ENCODE results near the gene EML6. TPM values are rescaled to one million over a fixed set of nuclear protein-coding genes. Genes with fewer than 3 reads are reported as not detected.

The EML6 gene
- total RNA-seq, 2 donors from 2014 or later: 0.46 to 10.7 TPM

- no peaks in the 10 kb centered on the region for H3K27me3 ChIP-seq (replicated peaks; ENCODE audit: insufficient read depth)
- H3K4me1 ChIP-seq (replicated peaks): no peaks in the 10 kb centered on the region
- no peak for DNase-seq (ENCODE audit: low spot score)
- H3K4me3 ChIP-seq: no peak overlapping the region
- H3K9me3 ChIP-seq: no peaks in the 10 kb centered on the region
- intact Hi-C loops (cut with DNase I): no loop called here
- WGBS: 86% methylated on average over 9 of the region's 9 CpGs
- H3K36me3 ChIP-seq: no peaks in the 10 kb centered on the region
- TF ChIP-seq POLR2A (IDR thresholded peaks at IDR 0.05) (no peak), POLR2AphosphoS5 (IDR thresholded peaks at IDR 0.05) (no peak), CTCF (IDR thresholded peaks at IDR 0.05) (no peak)
- H3K27ac ChIP-seq: no peak overlapping the region
Observed at GRCh38 chr2:54887850-54888545, 164.5 kb downstream of the EML6 start.

DNA sequence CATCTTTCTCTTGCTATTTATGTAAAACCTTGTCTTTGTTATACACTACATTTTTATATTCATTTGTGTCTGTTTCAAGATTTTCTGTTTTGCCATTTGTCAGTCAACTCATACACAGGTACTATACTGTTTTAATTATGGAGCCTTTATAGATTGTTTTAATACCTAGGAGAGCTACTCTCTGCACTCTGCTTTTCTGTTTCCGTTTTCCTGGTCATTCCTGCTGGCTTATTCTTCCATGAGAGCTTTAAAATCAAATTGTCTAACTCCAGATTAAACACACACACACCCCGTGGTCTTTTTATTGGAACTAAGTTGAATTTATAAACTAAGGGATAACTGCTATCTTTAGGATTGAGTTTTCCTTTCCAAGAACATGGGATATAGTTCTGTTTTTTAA, 165.6 kb downstream of the EML6 start:
- H3K4me3 ChIP-seq: no peak overlapping the region
- DNase-seq (ENCODE audit: low spot score): no peak
- no peaks in the 10 kb centered on the region for H3K27me3 ChIP-seq (replicated peaks; ENCODE audit: insufficient read depth)
- no peak overlapping the region for H3K27ac ChIP-seq
- no peaks in the 10 kb centered on the region for H3K4me1 ChIP-seq (replicated peaks)
- no peaks in the 10 kb centered on the region for H3K36me3 ChIP-seq
- intact Hi-C loops (cut with DNase I): no loop called here
- no peaks in the 10 kb centered on the region for H3K9me3 ChIP-seq
- 87% methylated on average over 2 of the region's 2 CpGs for WGBS
- TF ChIP-seq POLR2AphosphoS5 (IDR thresholded peaks at IDR 0.05) (no peak), POLR2A (IDR thresholded peaks at IDR 0.05) (no peak), CTCF (IDR thresholded peaks at IDR 0.05) (no peak)

- no peak for TF ChIP-seq POLR2AphosphoS5 (IDR thresholded peaks at IDR 0.05)
- no peak for TF ChIP-seq POLR2A (IDR thresholded peaks at IDR 0.05)
- TF ChIP-seq CTCF (IDR thresholded peaks at IDR 0.05): no peak
- WGBS: 91% methylated on average over 4 of the region's 4 CpGs
- DNase-seq (ENCODE audit: low spot score): no peak
- Histone ChIP-seq H3K27ac (no peak overlapping the region), H3K36me3 (no peaks in the 10 kb centered on the region), H3K4me1 (replicated peaks) (no peaks in the 10 kb centered on the region), H3K27me3 (replicated peaks; ENCODE audit: insufficient read depth) (no peaks in the 10 kb centered on the region), H3K9me3 (no peaks in the 10 kb centered on the region), H3K4me3 (no peak overlapping the region)
- intact Hi-C loops (cut with DNase I): no loop called here
Observed at GRCh38 chr2:54891909-54892308, 168.4 kb downstream of the EML6 start.

- no peak for DNase-seq (ENCODE audit: low spot score)
- Histone ChIP-seq H3K4me1 (replicated peaks) (no peaks in the 10 kb centered on the region), H3K9me3 (no peaks in the 10 kb centered on the region), H3K36me3 (no peaks in the 10 kb centered on the region), H3K4me3 (no peak overlapping the region), H3K27ac (no peak overlapping the region), H3K27me3 (replicated peaks; ENCODE audit: insufficient read depth) (no peaks in the 10 kb centered on the region)
- WGBS: 78% methylated on average over 3 of the region's 3 CpGs
- TF ChIP-seq POLR2A (IDR thresholded peaks at IDR 0.05): no peak
- TF ChIP-seq CTCF (IDR thresholded peaks at IDR 0.05): no peak
- TF ChIP-seq POLR2AphosphoS5 (IDR thresholded peaks at IDR 0.05): no peak
- intact Hi-C loops (cut with DNase I): no loop called here
Observed at GRCh38 chr2:54894467-54894866, 171.0 kb downstream of the EML6 start.

- no peak for TF ChIP-seq POLR2A (IDR thresholded peaks at IDR 0.05)
- TF ChIP-seq POLR2AphosphoS5 (IDR thresholded peaks at IDR 0.05): no peak
- TF ChIP-seq CTCF (IDR thresholded peaks at IDR 0.05): no peak
- H3K4me3 ChIP-seq: no peak overlapping the region
- no peak overlapping the region for H3K27ac ChIP-seq
- 86% methylated on average over 1 of the region's 1 CpG for WGBS
- no peaks in the 10 kb centered on the region for H3K9me3 ChIP-seq
- H3K36me3 ChIP-seq: no peaks in the 10 kb centered on the region
- DNase-seq (ENCODE audit: low spot score): no peak
- intact Hi-C loops (cut with DNase I): no loop called here
- no peaks in the 10 kb centered on the region for H3K4me1 ChIP-seq (replicated peaks)
- H3K27me3 ChIP-seq (replicated peaks; ENCODE audit: insufficient read depth): no peaks in the 10 kb centered on the region
Observed at GRCh38 chr2:54895730-54896129, 172.3 kb downstream of the EML6 start.
